ENCODE data around the gene YTHDC2.

Gene YTHDC2

GRCh38 chr5:113520429-113520828 is 6.9 kb downstream of the YTHDC2 start:
- TF ChIP-seq POLR2AphosphoS5 (IDR thresholded peaks at IDR 0.05; ENCODE audit: low read depth, low read length) (no peak), TAF1 (IDR thresholded peaks at IDR 0.05; ENCODE audit: borderline replicate concordance, insufficient read depth, low read length) (no peak), SIN3A (IDR thresholded peaks at IDR 0.05; ENCODE audit: borderline replicate concordance, insufficient read depth, low read length) (no peak)

- no peak for TF ChIP-seq FOXP2 (optimal IDR thresholded peaks at IDR 0.05; ENCODE audit: borderline replicate concordance, extremely low read depth, extremely low read length, insufficient read depth)
- TF ChIP-seq TAF1 (IDR thresholded peaks at IDR 0.05; ENCODE audit: borderline replicate concordance, insufficient read depth, low read length), result no peak
- TF ChIP-seq, protein P1, sequence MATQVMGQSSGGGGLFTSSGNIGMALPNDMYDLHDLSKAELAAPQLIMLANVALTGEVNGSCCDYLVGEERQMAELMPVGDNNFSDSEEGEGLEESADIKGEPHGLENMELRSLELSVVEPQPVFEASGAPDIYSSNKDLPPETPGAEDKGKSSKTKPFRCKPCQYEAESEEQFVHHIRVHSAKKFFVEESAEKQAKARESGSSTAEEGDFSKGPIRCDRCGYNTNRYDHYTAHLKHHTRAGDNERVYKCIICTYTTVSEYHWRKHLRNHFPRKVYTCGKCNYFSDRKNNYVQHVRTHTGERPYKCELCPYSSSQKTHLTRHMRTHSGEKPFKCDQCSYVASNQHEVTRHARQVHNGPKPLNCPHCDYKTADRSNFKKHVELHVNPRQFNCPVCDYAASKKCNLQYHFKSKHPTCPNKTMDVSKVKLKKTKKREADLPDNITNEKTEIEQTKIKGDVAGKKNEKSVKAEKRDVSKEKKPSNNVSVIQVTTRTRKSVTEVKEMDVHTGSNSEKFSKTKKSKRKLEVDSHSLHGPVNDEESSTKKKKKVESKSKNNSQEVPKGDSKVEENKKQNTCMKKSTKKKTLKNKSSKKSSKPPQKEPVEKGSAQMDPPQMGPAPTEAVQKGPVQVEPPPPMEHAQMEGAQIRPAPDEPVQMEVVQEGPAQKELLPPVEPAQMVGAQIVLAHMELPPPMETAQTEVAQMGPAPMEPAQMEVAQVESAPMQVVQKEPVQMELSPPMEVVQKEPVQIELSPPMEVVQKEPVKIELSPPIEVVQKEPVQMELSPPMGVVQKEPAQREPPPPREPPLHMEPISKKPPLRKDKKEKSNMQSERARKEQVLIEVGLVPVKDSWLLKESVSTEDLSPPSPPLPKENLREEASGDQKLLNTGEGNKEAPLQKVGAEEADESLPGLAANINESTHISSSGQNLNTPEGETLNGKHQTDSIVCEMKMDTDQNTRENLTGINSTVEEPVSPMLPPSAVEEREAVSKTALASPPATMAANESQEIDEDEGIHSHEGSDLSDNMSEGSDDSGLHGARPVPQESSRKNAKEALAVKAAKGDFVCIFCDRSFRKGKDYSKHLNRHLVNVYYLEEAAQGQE (IDR thresholded peaks at IDR 0.05; ENCODE audit: insufficient read depth in 1 of 2, low read depth in 2 of 2, low read length in 2 of 2), result no peak
- TF ChIP-seq POLR2AphosphoS5 (IDR thresholded peaks at IDR 0.05; ENCODE audit: low read depth, low read length), result no peak
- no peak for TF ChIP-seq SIN3A (IDR thresholded peaks at IDR 0.05; ENCODE audit: borderline replicate concordance, insufficient read depth, low read length)
These were observed 7.4 kb downstream of the YTHDC2 start for GRCh38 chr5:113520899-113521298.

DNA sequence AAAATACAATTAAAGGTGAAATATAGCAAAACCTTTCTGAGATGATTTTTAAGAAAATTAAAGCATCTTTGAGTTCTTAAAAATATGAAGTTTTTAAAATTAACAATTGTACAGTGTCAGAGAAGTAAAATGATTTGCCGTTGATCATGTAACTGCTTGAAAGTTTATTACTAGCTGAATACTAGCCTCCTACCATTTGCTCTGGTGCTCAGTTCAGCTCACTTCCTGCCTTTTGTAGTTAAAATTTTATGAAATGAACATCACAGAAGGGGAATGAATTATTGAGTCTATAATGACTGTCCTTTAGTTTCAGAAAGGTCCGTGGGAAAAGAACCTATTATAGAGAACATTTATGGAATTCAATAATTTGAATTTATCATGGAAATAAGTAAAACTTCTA is 9.7 kb downstream of the YTHDC2 start:
- TF ChIP-seq TAF1 (IDR thresholded peaks at IDR 0.05; ENCODE audit: borderline replicate concordance, insufficient read depth, low read length) (no peak), FOXP2 (optimal IDR thresholded peaks at IDR 0.05; ENCODE audit: borderline replicate concordance, extremely low read depth, extremely low read length, insufficient read depth) (no peak), POLR2AphosphoS5 (IDR thresholded peaks at IDR 0.05; ENCODE audit: low read depth, low read length) (no peak), SIN3A (IDR thresholded peaks at IDR 0.05; ENCODE audit: borderline replicate concordance, insufficient read depth, low read length) (no peak)
- TF ChIP-seq, protein P1 (IDR thresholded peaks at IDR 0.05; ENCODE audit: insufficient read depth in 1 of 2, low read depth in 2 of 2, low read length in 2 of 2), result no peak

DNA sequence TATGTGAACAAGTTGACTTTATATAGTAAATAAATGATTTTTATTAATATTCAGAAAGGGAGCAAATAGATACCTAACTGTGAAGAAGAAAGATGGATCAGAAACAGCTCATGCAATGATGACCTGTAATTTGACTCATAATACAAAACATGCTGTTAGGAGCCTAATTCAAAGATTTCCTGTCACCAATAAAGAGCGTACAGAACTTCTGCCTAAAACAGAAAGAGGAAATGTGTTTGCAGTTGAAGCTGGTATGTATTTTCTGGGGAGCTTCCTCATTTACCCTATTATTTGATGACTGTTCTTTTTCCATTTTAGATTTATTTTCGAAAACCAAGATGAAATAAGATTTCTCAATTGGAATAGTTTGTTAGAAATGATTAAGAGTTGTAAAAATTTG is 11.4 kb downstream of the YTHDC2 start:
- TF ChIP-seq TAF1 (IDR thresholded peaks at IDR 0.05; ENCODE audit: borderline replicate concordance, insufficient read depth, low read length) (no peak), FOXP2 (optimal IDR thresholded peaks at IDR 0.05; ENCODE audit: borderline replicate concordance, extremely low read depth, extremely low read length, insufficient read depth) (no peak), POLR2AphosphoS5 (IDR thresholded peaks at IDR 0.05; ENCODE audit: low read depth, low read length) (no peak), SIN3A (IDR thresholded peaks at IDR 0.05; ENCODE audit: borderline replicate concordance, insufficient read depth, low read length) (no peak)
- TF ChIP-seq, protein P1 (IDR thresholded peaks at IDR 0.05; ENCODE audit: insufficient read depth in 1 of 2, low read depth in 2 of 2, low read length in 2 of 2), result no peak

DNA sequence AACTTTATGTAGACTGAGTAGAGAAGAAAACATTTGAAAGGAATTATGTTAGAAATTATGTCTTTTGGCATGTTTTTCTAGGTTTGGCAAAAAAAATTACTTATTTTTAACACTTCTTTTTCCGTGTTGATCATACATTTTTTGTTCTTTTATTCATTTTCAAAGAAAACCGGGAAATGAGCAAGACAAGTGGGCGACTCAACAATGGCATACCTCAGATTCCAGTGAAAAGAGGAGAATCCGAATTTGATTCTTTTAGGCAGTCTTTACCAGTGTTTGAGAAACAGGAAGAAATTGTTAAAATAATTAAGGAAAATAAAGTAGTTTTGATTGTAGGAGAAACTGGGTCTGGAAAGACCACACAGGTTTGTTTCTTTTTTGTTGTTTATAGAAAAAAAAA is 12.9 kb downstream of the YTHDC2 start:
- no peak for TF ChIP-seq FOXP2 (optimal IDR thresholded peaks at IDR 0.05; ENCODE audit: borderline replicate concordance, extremely low read depth, extremely low read length, insufficient read depth)
- TF ChIP-seq POLR2AphosphoS5 (IDR thresholded peaks at IDR 0.05; ENCODE audit: low read depth, low read length), result no peak
- TF ChIP-seq, protein P1 (IDR thresholded peaks at IDR 0.05; ENCODE audit: insufficient read depth in 1 of 2, low read depth in 2 of 2, low read length in 2 of 2), result no peak
- TF ChIP-seq SIN3A (IDR thresholded peaks at IDR 0.05; ENCODE audit: borderline replicate concordance, insufficient read depth, low read length), result no peak
- no peak for TF ChIP-seq TAF1 (IDR thresholded peaks at IDR 0.05; ENCODE audit: borderline replicate concordance, insufficient read depth, low read length)
